HepG2 (cell line): ENCODE data around the gene MAFF. TPM values are rescaled to one million over a fixed set of nuclear protein-coding genes. Genes with fewer than 3 reads are reported as not detected.

Source experiments
- polyA plus RNA-seq, 8 experiments: library from polyadenylated mRNA; depleted of rRNA in 3 of 8; stranded (reverse) in 7 of 8; unstranded in 1 of 8; fragments of >200 nt; fragmentation: Illumina TruSeq in 4 of 8; extraction: Trizol in 4 of 8; gene quantifications; 2 replicates each; pipeline versions ENCODE4 v1.2.1 to v1.2.3, GENCODE V29; 2011 to 2016; ENCODE audit warnings: low read depth in 4 of 8, missing spikeins in 1 of 8, mixed read lengths in 1 of 8; ENCODE audit not compliant: insufficient read depth in 1 of 8
- total RNA-seq, 5 experiments: library from RNA; depleted of rRNA; stranded (reverse); fragments of >200 nt; fragmentation: Illumina TruSeq; extraction: Trizol; gene quantifications; 2 replicates each; pipeline ENCODE4 v1.2.3, GENCODE V29; 2016; ENCODE audit warnings: low read depth in 1 of 5
- TF ChIP-seq, protein P1 (sequence below): sonication (generic); formaldehyde crosslinking; IDR thresholded peaks from 2 replicates; pipeline ENCODE4 v1.4.0; 2020; ENCODE audit warnings: mild to moderate bottlenecking, missing genetic modification reagents

The MAFF gene
- total and polyA plus RNA-seq, 2 of the 13 experiments (the other 11 are each of a cell fraction or from before 2014, with no cell fraction given) = 5.4 to 14.3 TPM

- TF ChIP-seq, protein P1, sequence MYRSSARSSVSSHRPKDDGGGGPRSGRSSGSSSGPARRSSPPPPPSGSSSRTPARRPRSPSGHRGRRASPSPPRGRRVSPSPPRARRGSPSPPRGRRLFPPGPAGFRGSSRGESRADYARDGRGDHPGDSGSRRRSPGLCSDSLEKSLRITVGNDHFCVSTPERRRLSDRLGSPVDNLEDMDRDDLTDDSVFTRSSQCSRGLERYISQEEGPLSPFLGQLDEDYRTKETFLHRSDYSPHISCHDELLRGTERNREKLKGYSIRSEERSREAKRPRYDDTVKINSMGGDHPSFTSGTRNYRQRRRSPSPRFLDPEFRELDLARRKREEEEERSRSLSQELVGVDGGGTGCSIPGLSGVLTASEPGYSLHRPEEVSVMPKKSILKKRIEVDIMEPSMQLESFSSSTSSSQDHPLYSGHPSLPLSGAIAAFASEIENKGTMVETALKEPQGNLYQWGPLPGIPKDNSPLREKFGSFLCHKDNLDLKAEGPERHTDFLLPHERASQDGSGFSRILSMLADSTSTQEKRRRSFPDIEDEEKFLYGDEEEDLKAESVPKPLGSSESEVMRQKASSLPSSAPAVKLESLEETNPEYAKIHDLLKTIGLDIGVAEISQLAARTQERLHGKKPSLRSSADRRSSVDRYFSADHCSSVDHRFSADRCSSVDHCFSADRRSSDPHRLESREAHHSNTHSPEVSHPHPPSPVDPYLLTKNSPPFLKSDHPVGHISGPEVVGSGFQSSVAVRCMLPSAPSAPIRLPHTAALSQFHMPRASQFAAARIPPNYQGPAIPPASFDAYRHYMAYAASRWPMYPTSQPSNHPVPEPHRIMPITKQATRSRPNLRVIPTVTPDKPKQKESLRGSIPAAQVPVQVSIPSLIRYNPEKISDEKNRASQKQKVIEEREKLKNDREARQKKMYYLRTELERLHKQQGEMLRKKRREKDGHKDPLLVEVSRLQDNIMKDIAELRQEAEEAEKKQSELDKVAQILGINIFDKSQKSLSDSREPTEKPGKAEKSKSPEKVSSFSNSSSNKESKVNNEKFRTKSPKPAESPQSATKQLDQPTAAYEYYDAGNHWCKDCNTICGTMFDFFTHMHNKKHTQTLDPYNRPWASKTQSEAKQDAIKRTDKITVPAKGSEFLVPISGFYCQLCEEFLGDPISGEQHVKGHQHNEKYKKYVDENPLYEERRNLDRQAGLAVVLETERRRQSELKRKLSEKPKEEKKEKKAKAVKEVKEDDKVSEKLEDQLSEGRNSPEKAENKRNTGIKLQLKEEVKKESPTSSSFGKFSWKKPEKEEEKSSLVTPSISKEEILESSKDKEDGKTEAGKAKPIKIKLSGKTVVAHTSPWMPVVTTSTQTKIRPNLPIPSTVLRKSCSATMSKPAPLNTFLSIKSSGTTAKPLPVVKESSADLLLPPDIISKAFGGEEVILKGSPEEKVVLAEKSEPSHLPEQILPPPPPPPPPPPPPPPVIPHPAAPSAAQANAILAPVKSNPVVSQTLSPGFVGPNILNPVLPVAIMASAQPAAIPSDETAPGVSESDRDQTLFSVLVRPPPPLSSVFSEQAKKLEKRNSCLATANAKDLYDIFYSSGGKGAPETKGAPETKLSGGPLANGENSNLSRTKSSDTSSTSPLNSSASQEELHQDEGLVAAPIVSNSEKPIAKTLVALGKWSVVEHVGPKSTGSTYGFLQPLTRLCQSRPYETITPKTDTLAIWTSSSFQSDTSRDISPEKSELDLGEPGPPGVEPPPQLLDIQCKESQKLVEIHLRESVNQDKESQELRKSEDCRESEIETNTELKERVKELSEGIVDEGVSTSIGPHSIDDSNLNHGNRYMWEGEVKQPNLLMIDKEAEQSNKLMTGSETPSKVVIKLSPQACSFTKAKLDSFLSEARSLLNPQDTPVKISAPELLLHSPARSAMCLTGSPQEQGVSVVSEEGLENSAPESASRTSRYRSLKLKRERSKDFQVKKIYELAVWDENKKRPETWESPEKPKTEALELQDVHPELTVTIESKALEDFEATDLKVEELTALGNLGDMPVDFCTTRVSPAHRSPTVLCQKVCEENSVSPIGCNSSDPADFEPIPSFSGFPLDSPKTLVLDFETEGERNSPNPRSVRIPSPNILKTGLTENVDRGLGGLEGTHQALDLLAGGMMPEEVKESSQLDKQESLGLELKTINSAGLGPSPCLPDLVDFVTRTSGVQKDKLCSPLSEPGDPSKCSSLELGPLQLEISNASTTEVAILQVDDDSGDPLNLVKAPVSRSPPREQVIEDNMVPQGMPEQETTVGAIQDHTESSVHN (CRISPR knock-in tag) = no peak
Observed at GRCh38 chr22:38249803-38250642, 48.2 kb downstream of the MAFF start (continued).
